Activated CD8-positive, alpha-beta memory T cell treated with anti-CD3 and anti-CD28 coated beads for 4 hours (primary cell): ENCODE measurements around the gene CCDC136.

Experiments
- DNase-seq, 2 donors: peaks; one replicate each; pipeline ENCODE4 v3.0.0-alpha.2; 2020; ENCODE audit warnings: low read depth in 2 of 2

Gene CCDC136

GRCh38 chr7:128831994-128832879 lies 40.5 kb downstream of the CCDC136 start:
- no peak for DNase-seq

DNA sequence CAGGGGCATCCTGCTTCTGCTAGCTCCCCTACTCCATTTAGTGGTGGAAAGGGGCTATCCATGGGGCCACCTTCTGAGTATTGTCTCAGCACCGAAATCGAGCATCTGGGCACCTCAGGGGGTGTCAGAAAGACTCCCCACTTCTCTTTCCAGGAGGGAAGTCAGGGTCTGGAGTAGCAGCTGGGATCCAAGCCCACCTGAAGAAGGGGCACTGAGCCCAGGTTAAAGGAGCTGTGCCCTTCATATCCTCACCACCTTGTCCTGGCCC lies 41.0 kb downstream of the CCDC136 start:
- no peak for DNase-seq

DNA sequence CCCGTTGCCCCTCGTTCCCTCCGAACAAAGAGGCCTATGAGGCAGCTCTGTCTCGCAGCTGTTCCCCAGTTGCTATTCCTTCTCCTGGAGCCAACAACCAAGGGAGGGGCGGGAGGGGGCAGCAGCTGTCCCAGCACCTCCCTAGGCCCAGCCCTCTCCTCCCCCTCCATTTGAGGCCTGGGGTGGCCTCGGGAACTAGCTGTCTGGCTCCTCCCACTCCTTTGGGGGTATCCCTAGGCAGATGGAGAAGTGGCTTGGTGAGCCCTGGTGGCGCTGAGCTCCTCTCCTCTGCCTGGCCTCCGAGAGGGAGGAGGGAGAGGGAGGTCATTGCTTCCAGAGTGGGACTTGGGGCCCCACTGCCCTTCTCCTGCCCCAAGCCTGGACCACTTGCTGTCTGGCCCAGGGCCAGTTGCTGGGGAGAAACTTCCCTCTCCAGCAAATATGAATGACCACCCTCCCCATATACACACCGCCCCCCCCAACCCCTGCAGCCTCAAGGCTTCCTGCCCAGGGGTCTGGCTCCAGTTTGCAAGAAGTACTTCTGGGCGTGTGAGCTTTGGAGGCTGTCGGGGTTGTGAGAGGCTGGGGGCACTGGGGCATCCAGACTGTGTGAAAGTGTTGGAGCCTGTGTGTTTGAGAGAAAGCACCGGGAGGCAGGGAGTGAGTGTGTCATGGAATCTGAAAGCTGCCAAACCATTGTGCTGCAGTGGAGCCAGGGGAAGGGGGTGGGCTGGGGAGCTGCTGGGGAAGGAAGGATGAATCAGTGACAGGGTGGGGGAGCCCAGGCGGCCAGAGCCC lies 41.6 kb downstream of the CCDC136 start:
- DNase-seq: no peak

DNA sequence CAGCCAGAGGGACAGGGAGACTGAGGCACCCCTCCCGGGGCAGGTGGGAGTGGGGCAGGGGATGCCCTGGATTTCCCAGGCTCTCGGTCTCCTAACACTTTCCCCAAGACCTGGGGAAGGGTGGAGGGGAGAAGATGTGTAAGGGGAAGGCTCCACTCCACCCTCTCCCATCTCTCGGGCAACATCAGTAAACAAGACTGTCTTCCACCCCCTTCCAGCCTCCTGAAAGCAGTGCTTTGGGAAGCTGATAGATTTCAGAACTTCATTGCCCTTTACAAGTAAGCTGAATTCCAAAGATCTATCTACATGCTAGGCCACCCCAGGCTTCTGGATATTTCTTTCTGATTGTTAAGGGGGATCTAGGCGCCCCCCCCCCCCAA lies 42.2 kb downstream of the CCDC136 start:
- DNase-seq: no peak

DNA sequence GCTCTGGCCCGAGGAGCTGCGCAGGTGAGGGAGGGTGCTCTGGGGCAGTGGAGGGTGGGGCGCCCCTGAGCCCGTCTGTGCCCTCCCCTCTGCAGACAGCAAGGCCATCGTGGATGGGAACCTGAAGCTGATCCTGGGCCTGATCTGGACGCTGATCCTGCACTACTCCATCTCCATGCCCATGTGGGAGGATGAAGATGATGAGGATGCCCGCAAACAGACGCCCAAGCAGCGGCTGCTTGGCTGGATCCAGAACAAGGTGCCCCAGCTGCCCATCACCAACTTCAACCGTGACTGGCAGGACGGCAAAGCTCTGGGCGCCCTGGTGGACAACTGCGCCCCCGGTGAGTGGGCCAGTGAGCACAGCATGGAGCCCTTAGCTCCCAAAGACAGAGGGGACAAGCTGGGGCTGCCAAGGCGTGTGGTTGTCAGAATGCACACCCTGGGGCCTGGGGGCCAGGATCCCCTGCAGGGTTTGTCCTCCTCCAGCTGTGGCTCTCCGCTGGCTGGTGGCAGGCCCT lies 43.5 kb downstream of the CCDC136 start:
- no peak for DNase-seq

DNA sequence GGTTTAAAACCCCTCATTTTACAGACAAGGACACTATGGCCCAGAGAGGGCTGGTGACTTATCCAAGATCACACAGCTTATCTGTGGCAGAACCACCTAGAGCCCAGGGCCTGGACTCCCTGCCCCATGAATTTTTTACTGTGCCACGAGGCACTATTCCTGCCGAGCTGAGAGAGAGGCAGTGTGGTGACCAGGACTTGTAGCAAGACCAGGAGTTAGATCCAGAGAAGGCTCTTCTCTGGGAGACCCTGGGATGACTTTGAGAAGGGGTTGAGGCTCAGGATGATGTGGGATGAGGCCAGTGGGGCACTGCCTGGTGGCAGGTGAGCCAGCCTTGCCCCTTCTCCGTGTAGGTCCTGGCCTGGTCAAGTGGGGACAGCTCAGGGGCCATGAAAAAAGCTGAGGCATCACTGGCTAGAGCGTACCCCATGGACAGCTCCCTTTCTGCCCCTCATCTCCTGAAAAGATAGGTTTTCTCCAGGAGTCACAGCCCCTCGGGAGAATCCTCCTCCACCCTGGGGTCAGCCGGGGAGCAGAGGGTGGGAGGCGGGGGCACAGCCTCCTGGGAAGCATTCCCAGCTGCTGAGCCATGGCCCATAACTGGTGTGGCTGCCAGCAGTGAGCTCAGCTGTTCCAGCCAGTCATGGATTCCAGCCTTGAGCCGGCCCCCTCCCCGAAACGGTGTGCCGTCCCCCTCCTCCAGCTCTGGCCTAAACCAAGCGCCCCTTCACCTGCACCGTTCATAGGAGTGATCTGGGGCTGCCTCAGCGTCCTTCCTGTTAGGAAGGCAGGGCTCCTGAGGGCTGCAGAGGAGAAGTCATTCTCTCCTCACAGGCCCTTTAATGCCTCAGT lies 44.2 kb downstream of the CCDC136 start:
- no peak for DNase-seq

GRCh38 chr7:128836729-128837348 lies 45.1 kb downstream of the CCDC136 start:
- no peak for DNase-seq

GRCh38 chr7:128837521-128837921 lies 45.8 kb downstream of the CCDC136 start:
- DNase-seq: no peak

DNA sequence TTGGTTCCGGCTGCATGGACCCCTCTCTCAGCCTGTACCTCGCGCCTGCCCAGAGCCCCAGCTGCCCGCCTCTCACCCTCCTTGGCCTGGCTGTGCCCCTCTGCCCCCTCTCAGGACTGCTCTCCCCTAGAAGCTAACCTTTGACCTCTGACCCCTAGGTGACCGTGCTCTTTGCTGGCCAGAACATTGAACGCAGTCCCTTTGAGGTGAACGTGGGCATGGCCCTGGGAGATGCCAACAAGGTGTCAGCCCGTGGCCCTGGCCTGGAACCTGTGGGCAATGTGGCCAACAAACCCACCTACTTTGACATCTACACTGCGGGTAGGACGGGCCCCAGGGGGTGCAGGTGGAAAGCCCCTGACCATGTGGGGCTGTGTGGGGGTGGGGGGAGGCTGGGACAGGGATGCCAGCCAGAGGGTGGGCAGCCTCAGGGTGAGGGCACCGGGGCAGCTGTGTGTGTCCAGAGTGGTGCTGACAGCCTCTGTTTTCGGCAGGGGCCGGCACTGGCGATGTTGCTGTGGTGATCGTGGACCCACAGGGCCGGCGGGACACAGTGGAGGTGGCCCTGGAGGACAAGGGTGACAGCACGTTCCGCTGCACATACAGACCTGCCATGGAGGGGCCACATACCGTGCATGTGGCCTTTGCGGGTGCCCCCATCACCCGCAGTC lies 46.5 kb downstream of the CCDC136 start:
- DNase-seq: no peak

DNA sequence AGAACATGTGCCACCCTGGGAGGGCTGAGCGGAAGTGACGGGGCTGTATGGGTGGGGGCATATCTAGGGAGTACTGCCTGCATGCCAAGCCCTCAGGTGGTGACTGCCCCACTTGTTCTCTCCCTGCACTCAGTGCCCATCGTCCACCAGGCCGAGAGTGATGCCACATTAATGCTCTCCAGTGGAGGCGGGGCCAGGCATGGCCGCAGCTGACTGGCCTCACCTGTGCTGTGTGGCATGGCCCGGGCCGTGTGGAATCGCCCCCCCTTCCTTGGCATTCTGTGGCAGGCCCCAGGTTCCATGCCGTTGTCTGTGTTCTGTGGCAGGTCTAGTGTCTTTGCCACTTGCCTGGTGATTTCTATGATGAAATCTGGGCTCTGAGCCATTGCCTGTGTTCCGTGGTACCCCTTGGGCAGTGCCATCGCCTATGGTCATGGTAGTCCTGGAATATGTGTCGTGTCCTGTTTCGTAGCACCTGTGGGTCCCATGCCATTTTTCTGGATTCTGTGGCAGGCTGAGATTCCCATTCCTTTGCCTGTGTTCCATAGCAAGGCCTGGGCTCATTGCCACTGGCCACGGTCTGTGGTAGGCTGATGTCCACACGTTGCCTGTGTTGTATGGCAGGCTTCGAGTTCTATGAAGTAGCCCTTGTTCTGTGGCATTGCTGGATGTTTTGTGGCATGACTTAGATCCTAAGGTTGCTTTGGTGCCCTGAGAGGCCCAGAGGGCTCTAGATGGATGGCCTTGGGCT lies 47.4 kb downstream of the CCDC136 start:
- DNase-seq: no peak

- no peak for DNase-seq
Observed at GRCh38 chr7:128839751-128840177, 48.0 kb downstream of the CCDC136 start.

- DNase-seq: no peak
Observed at GRCh38 chr7:128840326-128841170, 48.8 kb downstream of the CCDC136 start.

GRCh38 chr7:128841171-128841690 lies 49.5 kb downstream of the CCDC136 start:
- no peak for DNase-seq

GRCh38 chr7:128841921-128842673 lies 50.3 kb downstream of the CCDC136 start:
- DNase-seq: peak in 1 of 2 donors; percentile 14

- no peak for DNase-seq
Observed at GRCh38 chr7:128842674-128843641, 51.2 kb downstream of the CCDC136 start.

DNA sequence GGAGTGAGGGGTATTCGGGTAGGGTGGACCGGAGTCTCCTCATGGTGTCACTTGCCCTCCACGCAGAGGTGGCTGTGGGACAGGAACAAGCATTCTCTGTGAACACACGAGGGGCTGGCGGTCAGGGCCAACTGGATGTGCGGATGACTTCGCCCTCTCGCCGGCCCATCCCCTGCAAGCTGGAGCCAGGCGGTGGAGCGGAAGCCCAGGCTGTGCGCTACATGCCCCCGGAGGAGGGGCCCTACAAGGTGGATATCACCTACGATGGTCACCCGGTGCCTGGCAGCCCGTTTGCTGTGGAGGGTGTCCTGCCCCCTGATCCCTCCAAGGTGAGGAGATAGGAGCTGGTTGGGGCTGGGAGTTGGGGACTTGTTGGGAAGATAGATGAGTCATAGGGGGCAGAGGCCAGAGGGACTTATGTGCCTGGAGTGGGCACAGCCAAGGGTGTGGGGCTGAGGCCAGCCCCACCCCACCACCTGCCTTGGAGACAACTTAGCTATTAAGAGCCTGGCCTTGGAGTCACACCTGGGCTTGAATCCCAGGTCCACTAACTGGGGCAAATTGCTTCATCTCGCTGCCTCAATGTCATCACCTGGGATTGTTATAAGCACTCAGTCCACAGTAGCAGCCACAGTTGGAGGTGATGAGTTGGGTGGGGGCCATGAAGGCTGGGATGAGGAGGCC lies 52.3 kb downstream of the CCDC136 start:
- DNase-seq: no peak
